ENCODE data around the gene SPINT3.

The SPINT3 gene

DNA sequence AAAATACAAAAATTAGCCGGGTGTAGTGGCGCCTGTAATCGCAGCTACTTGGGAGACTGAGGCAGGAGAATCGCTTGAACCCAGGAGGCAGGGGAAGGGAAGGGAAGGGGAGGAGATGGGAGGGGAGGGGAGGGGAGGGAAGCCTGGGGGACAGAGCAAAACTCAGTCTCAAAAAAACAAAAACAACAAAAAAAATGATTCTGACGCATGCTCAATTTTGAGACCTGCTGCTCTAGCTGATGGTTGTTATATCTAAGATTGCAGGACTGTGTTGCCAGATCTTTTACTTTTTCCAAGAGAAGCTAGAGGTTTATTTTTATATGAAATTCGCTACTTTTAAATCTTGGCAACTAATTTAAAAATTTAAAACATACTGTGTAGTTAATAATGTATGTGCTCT lies 48.2 kb downstream of the SPINT3 start:
- peaks cover 32% of the 10 kb centered on the region for H3K27me3 ChIP-seq (replicated peaks; ENCODE audit: control insufficient read depth, insufficient read depth, low read length, poor library complexity, severe bottlenecking)
- H3K36me3 ChIP-seq (ENCODE audit: control insufficient read depth, insufficient read depth, low read length) = no peaks in the 10 kb centered on the region
- H3K27ac ChIP-seq (ENCODE audit: insufficient read depth, low read length, poor library complexity, severe bottlenecking) = no peak overlapping the region
- peaks cover 13% of the 10 kb centered on the region for H3K4me1 ChIP-seq (ENCODE audit: control insufficient read depth, insufficient read depth, low read length, poor library complexity, severe bottlenecking)
- H3K4me3 ChIP-seq (ENCODE audit: insufficient read depth, low read depth, low read length, poor library complexity, severe bottlenecking) = no peak overlapping the region
- no peaks in the 10 kb centered on the region for H3K9me3 ChIP-seq (ENCODE audit: control insufficient read depth, low read length)
- no peak for DNase-seq

DNA sequence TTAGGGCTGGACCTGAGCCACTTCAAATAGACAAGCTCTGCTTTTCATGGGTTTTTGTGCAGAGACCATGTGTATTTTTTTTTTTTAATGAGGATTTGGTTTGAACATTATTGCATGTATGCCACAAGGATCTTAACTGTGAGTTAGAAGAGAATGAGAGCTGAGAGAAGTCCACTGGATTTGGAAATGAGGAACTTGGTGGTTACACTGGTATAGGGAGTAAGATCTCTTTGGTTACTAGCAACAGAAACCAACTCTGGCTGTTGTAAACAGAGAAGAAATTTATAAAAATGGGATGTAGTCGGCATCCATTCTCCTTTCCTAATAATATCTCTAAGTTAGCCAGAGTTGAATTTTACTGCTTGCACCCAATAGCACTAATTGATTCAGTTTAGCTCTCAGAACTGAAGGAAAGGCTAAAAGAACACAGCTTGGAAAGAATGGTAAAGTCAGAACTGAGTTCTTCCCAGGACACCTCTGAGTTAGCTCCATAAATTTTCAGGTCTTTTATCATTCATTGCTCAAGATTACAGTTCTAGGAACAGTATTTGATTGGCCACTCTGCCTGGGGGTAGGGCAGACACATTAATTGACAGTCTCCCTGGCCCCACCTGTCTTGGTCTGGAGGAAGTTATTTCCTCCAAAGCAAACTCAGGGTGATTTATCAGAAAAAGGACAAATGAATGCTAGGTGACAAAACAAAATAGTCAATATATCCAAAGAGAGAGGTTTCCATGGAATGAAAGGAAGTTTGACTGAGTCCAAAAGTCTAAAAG lies 49.7 kb downstream of the SPINT3 start:
- Histone ChIP-seq H3K4me1 (ENCODE audit: control insufficient read depth, insufficient read depth, low read length, poor library complexity, severe bottlenecking) (peaks cover 11% of the 10 kb centered on the region), H3K27ac (ENCODE audit: insufficient read depth, low read length, poor library complexity, severe bottlenecking) (no peak overlapping the region), H3K4me3 (ENCODE audit: insufficient read depth, low read depth, low read length, poor library complexity, severe bottlenecking) (no peak overlapping the region), H3K9me3 (ENCODE audit: control insufficient read depth, low read length) (no peaks in the 10 kb centered on the region), H3K36me3 (ENCODE audit: control insufficient read depth, insufficient read depth, low read length) (no peaks in the 10 kb centered on the region), H3K27me3 (replicated peaks; ENCODE audit: control insufficient read depth, insufficient read depth, low read length, poor library complexity, severe bottlenecking) (peaks cover 29% of the 10 kb centered on the region)
- DNase-seq = no peak

- Histone ChIP-seq H3K27ac (ENCODE audit: insufficient read depth, low read length, poor library complexity, severe bottlenecking) (no peak overlapping the region), H3K9me3 (ENCODE audit: control insufficient read depth, low read length) (no peaks in the 10 kb centered on the region), H3K4me3 (ENCODE audit: insufficient read depth, low read depth, low read length, poor library complexity, severe bottlenecking) (no peak overlapping the region), H3K36me3 (ENCODE audit: control insufficient read depth, insufficient read depth, low read length) (no peaks in the 10 kb centered on the region), H3K4me1 (ENCODE audit: control insufficient read depth, insufficient read depth, low read length, poor library complexity, severe bottlenecking) (no peaks in the 10 kb centered on the region), H3K27me3 (replicated peaks; ENCODE audit: control insufficient read depth, insufficient read depth, low read length, poor library complexity, severe bottlenecking) (peaks cover 9% of the 10 kb centered on the region)
- no peak for DNase-seq
Measured at GRCh38 chr20:45463709-45464108, 51.7 kb downstream of the SPINT3 start.

DNA sequence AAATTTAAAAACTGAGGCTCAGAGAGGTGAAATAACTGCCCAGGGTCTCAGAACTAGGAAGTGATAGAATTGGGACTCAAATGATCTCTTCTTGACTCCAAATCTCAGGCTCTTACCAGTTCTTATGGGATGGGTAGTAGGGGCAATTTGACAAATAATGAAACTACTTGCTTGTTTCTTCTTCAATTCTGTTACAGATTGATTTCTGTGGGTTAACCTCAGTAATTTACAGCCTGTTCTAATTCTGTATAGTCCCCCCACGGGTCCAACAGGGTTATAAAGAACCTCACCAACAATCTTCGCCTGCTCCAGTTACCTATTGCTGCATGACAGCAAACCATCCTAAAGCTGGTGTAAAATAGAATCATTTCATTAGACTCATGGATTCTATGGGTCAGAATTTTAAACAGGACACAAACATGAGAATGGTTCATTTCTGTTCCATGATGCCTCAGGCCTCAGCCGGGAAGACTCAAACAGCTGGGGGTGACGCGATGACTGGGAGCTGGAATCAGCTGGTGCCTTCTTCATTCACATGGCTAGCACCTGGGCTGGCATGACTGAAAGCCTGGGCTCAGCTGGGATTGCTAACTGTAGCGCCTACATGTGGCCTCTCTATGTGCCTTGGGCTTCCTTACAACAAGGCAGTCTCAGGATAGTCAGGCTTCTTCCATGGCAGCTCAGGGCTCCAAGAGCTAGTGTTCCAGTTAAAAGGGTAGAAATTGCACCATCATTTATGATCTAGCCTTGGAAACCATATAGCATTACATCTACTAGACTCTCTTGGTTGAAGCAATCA lies 52.5 kb downstream of the SPINT3 start:
- Histone ChIP-seq H3K9me3 (ENCODE audit: control insufficient read depth, low read length) (no peaks in the 10 kb centered on the region), H3K27ac (ENCODE audit: insufficient read depth, low read length, poor library complexity, severe bottlenecking) (no peak overlapping the region), H3K36me3 (ENCODE audit: control insufficient read depth, insufficient read depth, low read length) (no peaks in the 10 kb centered on the region), H3K27me3 (replicated peaks; ENCODE audit: control insufficient read depth, insufficient read depth, low read length, poor library complexity, severe bottlenecking) (peaks cover 4% of the 10 kb centered on the region), H3K4me1 (ENCODE audit: control insufficient read depth, insufficient read depth, low read length, poor library complexity, severe bottlenecking) (no peaks in the 10 kb centered on the region), H3K4me3 (ENCODE audit: insufficient read depth, low read depth, low read length, poor library complexity, severe bottlenecking) (no peak overlapping the region)
- DNase-seq = no peak

Data from effector memory CD4-positive, alpha-beta T cell (primary cell).